HepG2 (cell line): ENCODE results near the gene BET1L. TPM values are rescaled to one million over a fixed set of nuclear protein-coding genes. Genes with fewer than 3 reads are reported as not detected.

Experiments used
- CENPT ChIP-seq: sonication (generic); formaldehyde crosslinking; IDR thresholded peaks from 2 replicates; pipeline ENCODE4 v1.8.0; 2022; ENCODE audit warnings: low read depth, mild to moderate bottlenecking, moderate library complexity, missing genetic modification reagents
- FOXA3 ChIP-seq: IDR thresholded peaks from 2 replicates; pipeline ENCODE4 v1.6.1; 2016; ENCODE audit warnings: missing genetic modification reagents, missing compliant biosample characterization
- FOXC1 ChIP-seq: sonication (generic); formaldehyde crosslinking; IDR thresholded peaks from 2 replicates; pipeline ENCODE4 v1.8.0; 2022; ENCODE audit warnings: mild to moderate bottlenecking, missing genetic modification reagents, borderline replicate concordance
- KAT7 ChIP-seq: IDR thresholded peaks from 2 replicates; pipeline ENCODE4 v1.6.1; 2018; ENCODE audit warnings: borderline replicate concordance, missing compliant biosample characterization
- MAZ ChIP-seq, 2 experiments: sonication (generic) in 1 of 2; formaldehyde crosslinking in 1 of 2; IDR thresholded peaks; 2 replicates each; pipeline versions ENCODE4 v1.5.0 to v1.6.1; 2012 to 2020; ENCODE audit warnings: low read depth in 2 of 2, mild to moderate bottlenecking in 2 of 2, borderline replicate concordance in 1 of 2, improper control_type of control experiment in 1 of 2, low read length in 1 of 2, missing genetic modification reagents in 1 of 2, moderate library complexity in 1 of 2
- NAIF1 ChIP-seq: sonication (generic); formaldehyde crosslinking; IDR thresholded peaks from 2 replicates; pipeline ENCODE4 v1.5.0; 2020; ENCODE audit warnings: mild to moderate bottlenecking, missing genetic modification reagents, borderline replicate concordance
- NFYC ChIP-seq: IDR thresholded peaks from 2 replicates; pipeline ENCODE4 v1.6.1; 2016; ENCODE audit warnings: missing genetic modification reagents, missing compliant biosample characterization
- PHF5A ChIP-seq: IDR thresholded peaks from one replicate; pipeline ENCODE4 v1.6.1; 2018; ENCODE audit warnings: low read depth, missing genetic modification reagents; ENCODE audit not compliant: unreplicated experiment
- SMARCE1 ChIP-seq: fragments of 450-650 bp; IDR thresholded peaks from 2 replicates; pipeline ENCODE4 v1.6.1; 2017; ENCODE audit warnings: borderline replicate concordance
- SP2 ChIP-seq: sonication (generic); formaldehyde crosslinking; IDR thresholded peaks from 2 replicates; pipeline ENCODE4 v1.5.1; 2020; ENCODE audit warnings: mild to moderate bottlenecking, missing genetic modification reagents
- TBX2 ChIP-seq: sonication (generic); formaldehyde crosslinking; IDR thresholded peaks from 2 replicates; pipeline ENCODE4 v1.5.0; 2020; ENCODE audit warnings: missing genetic modification reagents, mild to moderate bottlenecking, borderline replicate concordance
- ZNF547 ChIP-seq: sonication (generic); formaldehyde crosslinking; IDR thresholded peaks from 2 replicates; pipeline ENCODE4 v1.5.1; 2020; ENCODE audit warnings: mild to moderate bottlenecking, missing genetic modification reagents
- ZSCAN12 ChIP-seq: sonication (generic); formaldehyde crosslinking; IDR thresholded peaks from 2 replicates; pipeline ENCODE4 v1.9.0; 2021; ENCODE audit warnings: mild to moderate bottlenecking, missing genetic modification reagents
- polyA plus RNA-seq, 8 experiments: library from polyadenylated mRNA; depleted of rRNA in 3 of 8; stranded (reverse) in 7 of 8; unstranded in 1 of 8; fragments of >200 nt; fragmentation: Illumina TruSeq in 4 of 8; extraction: Trizol in 4 of 8; gene quantifications; 2 replicates each; pipeline versions ENCODE4 v1.2.1 to v1.2.3, GENCODE V29; 2011 to 2016; ENCODE audit warnings: low read depth in 4 of 8, missing spikeins in 1 of 8, mixed read lengths in 1 of 8; ENCODE audit not compliant: insufficient read depth in 1 of 8
- total RNA-seq, 5 experiments: library from RNA; depleted of rRNA; stranded (reverse); fragments of >200 nt; fragmentation: Illumina TruSeq; extraction: Trizol; gene quantifications; 2 replicates each; pipeline ENCODE4 v1.2.3, GENCODE V29; 2016; ENCODE audit warnings: low read depth in 1 of 5
- TF ChIP-seq, protein P1 (sequence below): sonication (generic); formaldehyde crosslinking; IDR thresholded peaks from 2 replicates; pipeline ENCODE4 v1.5.0; 2020; ENCODE audit warnings: missing genetic modification reagents
- TF ChIP-seq, protein P2 (sequence below): sonication (generic); formaldehyde crosslinking; IDR thresholded peaks from 2 replicates; pipeline ENCODE4 v1.4.0; 2020; ENCODE audit warnings: missing genetic modification reagents
- TF ChIP-seq, protein P3 (sequence below): sonication (generic); formaldehyde crosslinking; IDR thresholded peaks from 2 replicates; pipeline ENCODE4 v1.9.0; 2021; ENCODE audit warnings: missing genetic modification reagents, borderline replicate concordance
- TF ChIP-seq, protein P4 (sequence below): sonication (generic); formaldehyde crosslinking; IDR thresholded peaks from 2 replicates; pipeline ENCODE4 v1.4.0; 2020; ENCODE audit warnings: missing genetic modification reagents, borderline replicate concordance
- TF ChIP-seq, protein P5 (sequence below): sonication (generic); formaldehyde crosslinking; IDR thresholded peaks from 2 replicates; pipeline ENCODE4 v1.4.0; 2020; ENCODE audit warnings: missing genetic modification reagents

The BET1L gene
- total and polyA plus RNA-seq, 2 of the 13 experiments (the other 11 are each of a cell fraction or from before 2014, with no cell fraction given): 26.2 to 59.6 TPM

DNA sequence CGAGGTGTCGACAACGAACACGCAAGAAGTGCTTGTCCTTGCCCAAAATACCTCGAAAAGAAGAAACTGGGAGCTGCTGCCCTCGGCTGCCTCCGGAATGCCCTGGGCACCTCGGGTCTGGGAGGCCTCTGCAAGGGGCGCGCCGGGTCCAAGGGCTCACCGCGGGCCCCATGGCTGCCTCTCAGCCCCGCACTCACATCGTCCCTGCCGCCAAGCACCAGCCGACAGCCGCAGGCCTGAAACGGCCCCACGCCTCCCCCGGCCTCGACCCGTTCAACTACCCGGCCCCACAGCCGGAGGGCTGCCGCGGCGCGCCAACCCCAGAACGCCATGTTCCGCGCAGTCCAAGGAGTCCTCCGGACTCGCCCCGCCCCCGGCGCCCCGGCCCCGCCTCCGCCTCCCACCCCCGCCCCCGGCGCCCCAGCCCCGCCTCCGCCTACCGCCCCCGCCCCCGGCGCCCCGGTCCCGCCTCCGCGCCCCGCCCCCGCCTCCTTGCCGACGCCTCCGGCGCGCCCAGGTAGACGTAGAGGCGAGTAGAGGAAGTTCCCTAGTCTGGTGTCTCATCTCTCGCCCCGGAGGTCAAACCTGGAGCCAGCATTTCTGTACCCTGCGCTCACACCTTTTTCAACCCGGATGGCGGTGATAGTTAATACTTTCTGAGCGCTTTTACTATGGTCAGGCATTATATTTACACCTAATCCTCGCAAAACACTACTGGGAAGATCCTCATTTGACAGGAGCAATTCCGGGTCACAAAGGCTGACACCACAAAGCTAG lies 29.0 kb upstream of the BET1L start, which contains the start of gene SIRT3 (continued):
- TF ChIP-seq ZNF547 (no peak; the same call in 1 of the 2 replicates), FOXC1 (no peak; the same call in 1 of the 2 replicates), TBX2 (CRISPR knock-in tag) (peak; percentile 14; the same call in 1 of the 2 replicates), ZSCAN12 (CRISPR knock-in tag) (0 out of 2 replicates have a peak, but pooled peaks have one; percentile 36), SMARCE1 (no peak), NAIF1 (CRISPR knock-in tag) (0 out of 2 replicates have a peak, but pooled peaks have one; percentile 25), FOXA3 (CRISPR knock-in tag) (0 out of 2 replicates have a peak, but pooled peaks have one; percentile 9), PHF5A (CRISPR knock-in tag) (peak; percentile 23), SP2 (CRISPR knock-in tag) (0 out of 2 replicates have a peak, but pooled peaks have one; percentile 34), KAT7 (CRISPR knock-in tag) (no peak; the same call in 1 of the 2 replicates), MAZ (IDR thresholded peaks at IDR 0.05; ENCODE audit: borderline replicate concordance, low read depth, low read length) (peak; percentile 73; the same call in 1 of the 2 replicates), MAZ (CRISPR knock-in tag; IDR thresholded peaks at IDR 0.05; ENCODE audit: low read depth) (peak; percentile 65; the same call in 1 of the 2 replicates), CENPT (CRISPR knock-in tag) (no peak), NFYC (CRISPR knock-in tag) (no peak)
- TF ChIP-seq, protein P1, sequence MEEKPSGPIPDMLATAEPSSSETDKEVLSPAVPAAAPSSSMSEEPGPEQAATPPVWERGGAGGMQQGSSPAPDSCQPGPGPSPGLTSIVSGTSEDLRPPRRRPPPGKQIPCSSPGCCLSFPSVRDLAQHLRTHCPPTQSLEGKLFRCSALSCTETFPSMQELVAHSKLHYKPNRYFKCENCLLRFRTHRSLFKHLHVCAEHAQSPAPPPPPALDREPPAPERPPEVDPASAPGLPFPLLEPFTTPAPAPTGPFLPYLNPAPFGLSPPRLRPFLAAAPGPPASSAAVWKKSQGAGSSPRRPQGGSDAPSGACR (CRISPR knock-in tag): 0 out of 2 replicates have a peak, but pooled peaks have one; percentile 12
- TF ChIP-seq, protein P2, sequence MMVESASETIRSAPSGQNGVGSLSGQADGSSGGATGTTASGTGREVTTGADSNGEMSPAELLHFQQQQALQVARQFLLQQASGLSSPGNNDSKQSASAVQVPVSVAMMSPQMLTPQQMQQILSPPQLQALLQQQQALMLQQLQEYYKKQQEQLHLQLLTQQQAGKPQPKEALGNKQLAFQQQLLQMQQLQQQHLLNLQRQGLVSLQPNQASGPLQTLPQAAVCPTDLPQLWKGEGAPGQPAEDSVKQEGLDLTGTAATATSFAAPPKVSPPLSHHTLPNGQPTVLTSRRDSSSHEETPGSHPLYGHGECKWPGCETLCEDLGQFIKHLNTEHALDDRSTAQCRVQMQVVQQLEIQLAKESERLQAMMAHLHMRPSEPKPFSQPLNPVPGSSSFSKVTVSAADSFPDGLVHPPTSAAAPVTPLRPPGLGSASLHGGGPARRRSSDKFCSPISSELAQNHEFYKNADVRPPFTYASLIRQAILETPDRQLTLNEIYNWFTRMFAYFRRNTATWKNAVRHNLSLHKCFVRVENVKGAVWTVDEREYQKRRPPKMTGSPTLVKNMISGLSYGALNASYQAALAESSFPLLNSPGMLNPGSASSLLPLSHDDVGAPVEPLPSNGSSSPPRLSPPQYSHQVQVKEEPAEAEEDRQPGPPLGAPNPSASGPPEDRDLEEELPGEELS (CRISPR knock-in tag): no peak
- TF ChIP-seq, protein P3, sequence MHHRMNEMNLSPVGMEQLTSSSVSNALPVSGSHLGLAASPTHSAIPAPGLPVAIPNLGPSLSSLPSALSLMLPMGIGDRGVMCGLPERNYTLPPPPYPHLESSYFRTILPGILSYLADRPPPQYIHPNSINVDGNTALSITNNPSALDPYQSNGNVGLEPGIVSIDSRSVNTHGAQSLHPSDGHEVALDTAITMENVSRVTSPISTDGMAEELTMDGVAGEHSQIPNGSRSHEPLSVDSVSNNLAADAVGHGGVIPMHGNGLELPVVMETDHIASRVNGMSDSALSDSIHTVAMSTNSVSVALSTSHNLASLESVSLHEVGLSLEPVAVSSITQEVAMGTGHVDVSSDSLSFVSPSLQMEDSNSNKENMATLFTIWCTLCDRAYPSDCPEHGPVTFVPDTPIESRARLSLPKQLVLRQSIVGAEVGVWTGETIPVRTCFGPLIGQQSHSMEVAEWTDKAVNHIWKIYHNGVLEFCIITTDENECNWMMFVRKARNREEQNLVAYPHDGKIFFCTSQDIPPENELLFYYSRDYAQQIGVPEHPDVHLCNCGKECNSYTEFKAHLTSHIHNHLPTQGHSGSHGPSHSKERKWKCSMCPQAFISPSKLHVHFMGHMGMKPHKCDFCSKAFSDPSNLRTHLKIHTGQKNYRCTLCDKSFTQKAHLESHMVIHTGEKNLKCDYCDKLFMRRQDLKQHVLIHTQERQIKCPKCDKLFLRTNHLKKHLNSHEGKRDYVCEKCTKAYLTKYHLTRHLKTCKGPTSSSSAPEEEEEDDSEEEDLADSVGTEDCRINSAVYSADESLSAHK (CRISPR knock-in tag): no peak
- TF ChIP-seq, protein P4, sequence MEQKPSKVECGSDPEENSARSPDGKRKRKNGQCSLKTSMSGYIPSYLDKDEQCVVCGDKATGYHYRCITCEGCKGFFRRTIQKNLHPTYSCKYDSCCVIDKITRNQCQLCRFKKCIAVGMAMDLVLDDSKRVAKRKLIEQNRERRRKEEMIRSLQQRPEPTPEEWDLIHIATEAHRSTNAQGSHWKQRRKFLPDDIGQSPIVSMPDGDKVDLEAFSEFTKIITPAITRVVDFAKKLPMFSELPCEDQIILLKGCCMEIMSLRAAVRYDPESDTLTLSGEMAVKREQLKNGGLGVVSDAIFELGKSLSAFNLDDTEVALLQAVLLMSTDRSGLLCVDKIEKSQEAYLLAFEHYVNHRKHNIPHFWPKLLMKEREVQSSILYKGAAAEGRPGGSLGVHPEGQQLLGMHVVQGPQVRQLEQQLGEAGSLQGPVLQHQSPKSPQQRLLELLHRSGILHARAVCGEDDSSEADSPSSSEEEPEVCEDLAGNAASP (CRISPR knock-in tag): peak; percentile 23; the same call in 1 of the 2 replicates
- TF ChIP-seq, protein P5, sequence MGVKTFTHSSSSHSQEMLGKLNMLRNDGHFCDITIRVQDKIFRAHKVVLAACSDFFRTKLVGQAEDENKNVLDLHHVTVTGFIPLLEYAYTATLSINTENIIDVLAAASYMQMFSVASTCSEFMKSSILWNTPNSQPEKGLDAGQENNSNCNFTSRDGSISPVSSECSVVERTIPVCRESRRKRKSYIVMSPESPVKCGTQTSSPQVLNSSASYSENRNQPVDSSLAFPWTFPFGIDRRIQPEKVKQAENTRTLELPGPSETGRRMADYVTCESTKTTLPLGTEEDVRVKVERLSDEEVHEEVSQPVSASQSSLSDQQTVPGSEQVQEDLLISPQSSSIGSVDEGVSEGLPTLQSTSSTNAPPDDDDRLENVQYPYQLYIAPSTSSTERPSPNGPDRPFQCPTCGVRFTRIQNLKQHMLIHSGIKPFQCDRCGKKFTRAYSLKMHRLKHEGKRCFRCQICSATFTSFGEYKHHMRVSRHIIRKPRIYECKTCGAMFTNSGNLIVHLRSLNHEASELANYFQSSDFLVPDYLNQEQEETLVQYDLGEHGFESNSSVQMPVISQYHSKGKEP (CRISPR knock-in tag): no peak
